Activated CD4-positive, alpha-beta T cell treated with anti-CD3 and anti-CD28 coated beads, Interleukin-2, amount 50 U/mL, for 16 hours (primary cell): ENCODE results near the gene ANKRD13B.

Source experiments
- DNase-seq: peaks from one replicate; pipeline ENCODE4 v3.0.0-alpha.2; 2020

The ANKRD13B gene

GRCh38 chr17:29583324-29584248 lies 9.3 kb upstream of the ANKRD13B start:
- no peak for DNase-seq

DNA sequence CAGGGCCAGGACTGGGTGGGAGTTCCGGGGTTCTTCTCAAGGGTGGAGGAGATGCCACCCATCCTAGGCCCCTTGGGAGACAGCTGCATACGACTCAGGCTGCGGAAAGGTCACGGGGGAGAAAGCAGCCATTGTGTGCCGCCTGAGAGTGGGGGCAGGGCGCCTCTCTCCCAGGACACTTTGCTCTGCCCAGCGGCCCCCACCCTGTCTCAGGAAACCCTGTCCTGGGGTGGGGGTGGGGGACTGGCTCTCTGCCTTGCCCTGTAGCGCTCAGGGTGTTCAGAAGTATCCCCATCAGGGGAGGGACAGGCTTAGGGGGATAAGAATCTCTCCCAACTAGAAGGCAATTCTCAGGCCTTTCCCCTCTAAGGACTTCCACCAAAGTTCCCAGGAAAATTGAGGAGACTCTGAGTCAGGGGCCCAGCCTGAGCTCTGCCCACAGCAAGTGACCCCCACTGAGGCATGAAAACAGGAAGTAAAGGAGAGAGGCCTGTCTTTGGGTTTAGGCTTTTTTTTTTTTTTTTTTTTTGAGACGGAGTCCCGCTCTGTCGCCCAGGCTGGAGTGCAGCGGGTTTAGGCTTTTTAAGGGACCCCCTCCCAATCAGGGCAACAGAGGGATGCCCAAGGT lies 8.4 kb upstream of the ANKRD13B start:
- DNase-seq = no peak

DNA sequence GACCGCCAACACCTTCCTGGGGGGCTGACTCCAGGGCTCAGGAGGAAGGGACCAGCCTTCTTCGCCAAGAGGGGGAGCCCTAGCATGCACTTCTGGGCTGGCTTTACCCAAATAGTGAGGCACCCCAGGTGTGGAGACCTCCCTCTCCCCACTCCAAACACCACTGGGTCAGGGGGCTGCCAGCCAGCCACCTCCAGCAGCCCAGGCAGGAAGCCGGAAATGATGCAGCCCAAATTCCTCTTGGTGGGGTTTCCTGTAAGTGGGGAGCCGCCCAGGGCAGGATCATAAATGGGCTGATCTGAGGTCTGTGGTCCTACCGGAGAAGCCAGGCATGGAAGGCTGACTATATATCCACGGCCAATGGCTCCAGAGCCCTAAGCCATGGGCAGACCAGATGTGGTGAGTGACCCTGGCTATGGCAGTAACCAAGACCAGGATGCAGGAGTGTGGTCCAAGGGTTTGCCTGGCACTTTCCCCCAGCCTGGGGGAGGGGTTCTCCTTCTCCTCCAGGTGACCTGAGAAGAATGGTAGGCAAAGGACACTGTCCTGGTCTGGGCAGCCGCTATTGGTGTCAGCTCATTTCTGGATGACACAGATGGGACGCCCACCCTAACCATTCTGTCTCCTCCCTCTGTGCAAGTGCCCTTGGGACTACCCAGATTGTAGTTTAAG lies 7.7 kb upstream of the ANKRD13B start:
- DNase-seq = peak; percentile 34

DNA sequence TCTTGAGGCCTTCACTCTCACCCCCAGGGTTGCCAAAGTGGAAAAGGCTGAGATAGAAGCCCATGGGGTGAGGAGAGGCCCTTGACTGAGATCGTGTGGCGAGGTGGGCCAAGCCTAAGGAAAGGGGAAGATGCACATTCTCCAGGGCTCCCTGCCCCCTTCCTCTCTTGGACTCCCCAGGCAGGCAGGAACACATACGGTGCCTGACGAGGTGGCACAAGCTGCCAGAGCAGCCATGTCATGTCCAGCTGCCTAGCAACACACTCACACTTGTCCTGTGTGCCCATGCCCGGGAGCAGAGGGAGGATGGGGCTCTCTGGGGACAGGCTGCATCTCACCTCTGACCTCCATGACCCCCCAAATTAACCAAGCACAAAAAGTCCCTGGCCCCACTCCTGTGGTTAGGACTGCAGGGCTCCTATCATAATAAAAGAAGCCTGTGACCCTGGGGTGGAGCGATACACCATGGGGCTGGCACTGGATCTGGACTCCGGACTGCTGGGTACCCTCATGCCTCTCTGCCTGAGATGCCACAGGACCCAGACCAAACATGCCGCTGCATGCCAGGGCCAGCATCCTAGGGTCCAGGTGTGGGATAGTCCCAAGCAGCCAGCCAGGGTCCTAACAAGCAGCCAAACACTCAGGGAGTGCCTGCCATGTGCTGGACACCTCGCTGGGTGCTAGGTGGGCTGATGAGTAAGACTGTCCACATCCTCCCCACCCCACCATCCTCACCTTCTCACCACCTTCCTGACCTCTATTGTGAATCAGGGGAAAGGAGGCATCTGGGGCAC lies 6.1 kb upstream of the ANKRD13B start:
- no peak for DNase-seq

GRCh38 chr17:29587591-29587990 lies 5.3 kb upstream of the ANKRD13B start:
- no peak for DNase-seq

DNA sequence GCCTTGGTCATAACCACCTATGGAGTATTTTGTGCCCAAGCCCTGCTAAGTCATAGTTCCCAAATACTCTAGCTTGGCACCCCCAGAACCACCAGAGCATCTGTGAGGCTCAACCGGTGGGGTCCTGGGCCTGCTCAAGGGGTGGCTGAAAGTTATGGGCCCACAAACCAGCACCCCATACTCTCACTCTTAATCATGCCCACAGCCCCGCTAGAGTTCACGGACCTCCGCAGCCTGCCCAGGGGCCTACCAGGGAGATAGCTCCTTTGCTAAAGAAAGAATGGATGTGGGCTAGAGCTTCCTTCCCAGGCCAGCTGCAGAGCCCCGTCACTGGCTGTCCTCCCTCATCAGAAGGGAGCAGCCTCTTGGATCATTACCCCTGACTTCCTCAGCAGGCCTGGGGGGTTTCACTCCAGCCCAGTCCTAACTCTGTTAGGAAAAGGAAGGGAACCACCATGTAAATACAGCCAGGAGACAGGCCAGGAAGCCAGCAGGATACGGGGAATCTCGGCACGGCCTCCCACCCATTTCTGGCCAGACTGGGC lies 4.8 kb upstream of the ANKRD13B start:
- no peak for DNase-seq

GRCh38 chr17:29588562-29589411 lies 4.1 kb upstream of the ANKRD13B start:
- DNase-seq = peak; percentile 51

DNA sequence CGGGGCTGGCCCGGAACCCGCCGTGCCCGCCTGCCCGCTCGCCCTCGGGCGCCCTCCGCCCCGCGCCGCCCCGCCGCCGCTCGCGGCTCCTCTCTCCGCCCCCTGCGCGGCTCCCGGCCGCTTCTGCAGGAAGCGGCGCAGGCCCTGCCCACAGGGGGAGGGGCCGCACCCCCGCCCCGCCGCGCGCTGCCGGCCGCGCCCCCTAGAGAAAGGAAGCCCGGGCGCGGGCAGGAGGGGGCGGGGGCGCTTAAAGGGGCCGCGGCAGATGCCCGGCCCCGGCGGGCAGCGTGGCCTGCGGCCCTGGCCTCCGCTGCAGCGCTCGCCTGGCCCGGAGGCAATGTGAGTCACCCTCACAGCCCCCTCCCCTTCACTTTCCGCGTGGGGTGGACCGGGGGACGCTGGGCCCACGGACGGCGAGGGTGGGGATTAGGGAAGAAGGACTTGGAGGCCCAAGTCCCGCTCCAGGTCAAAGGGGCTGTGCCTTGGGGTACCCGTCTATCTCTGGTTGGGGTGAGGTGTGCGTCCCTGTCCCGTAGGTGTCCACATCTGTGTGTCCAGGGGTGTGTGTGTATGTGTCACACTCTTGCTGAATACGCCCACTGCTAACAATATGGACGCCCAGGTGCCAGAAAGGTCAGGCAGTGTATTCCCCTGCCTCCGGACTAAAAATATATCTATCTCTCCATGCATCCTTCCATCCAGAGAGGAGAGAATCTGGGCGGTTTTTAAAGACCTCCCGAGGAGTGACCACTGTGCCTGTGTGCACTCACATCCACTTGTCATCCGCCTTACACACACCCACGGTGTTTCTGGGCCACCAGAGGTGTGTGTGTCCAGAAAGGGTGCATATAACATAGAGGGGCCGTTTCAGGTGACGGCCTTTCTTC lies 3.2 kb upstream of the ANKRD13B start, which contains the start of gene GIT1:
TSS of gene GIT1 (minus strand) at position 125 of the 887 bp plus-strand sequence. CDS start 270 bp downstream, outside the sequence.
- DNase-seq = peak; percentile 85

DNA sequence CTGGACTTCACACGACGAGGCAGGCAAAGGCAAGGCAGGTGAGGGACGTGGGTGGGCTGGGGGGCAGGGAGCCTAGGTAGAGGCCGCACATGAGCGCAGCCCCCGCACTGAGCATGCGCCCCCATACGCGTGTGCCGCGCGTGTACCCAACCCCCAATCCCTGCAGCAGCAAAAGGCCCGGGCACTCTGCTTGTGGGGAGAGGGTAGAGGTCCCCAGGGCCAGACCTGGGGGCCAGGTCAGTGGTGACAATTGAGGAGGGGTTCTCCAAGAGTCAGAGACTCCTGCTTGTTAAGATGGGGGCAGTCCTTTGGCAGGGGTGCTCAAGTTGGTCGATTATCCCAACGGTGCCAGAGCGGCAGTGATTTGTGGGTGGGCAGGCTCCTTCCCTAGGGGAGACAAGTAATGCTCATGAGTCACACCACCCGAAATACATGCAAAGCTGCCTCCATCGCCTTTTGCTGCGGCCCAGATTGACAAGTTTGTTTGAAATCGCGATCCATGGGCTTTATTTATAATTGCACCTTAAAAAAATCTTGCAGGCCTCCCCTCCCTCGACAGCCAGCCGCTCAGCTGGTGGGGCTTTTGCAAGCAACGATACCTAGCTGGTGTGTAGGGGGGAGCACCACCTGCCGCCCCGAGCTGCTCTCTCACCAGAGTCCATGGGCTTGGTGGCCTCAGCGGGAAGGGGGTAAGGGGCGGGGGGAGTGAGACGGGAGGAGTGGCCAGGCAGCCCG lies 2.4 kb upstream of the ANKRD13B start:
- DNase-seq = peak; percentile 21

GRCh38 chr17:29591146-29591736 lies 1.7 kb upstream of the ANKRD13B start:
- DNase-seq = peak; percentile 35

DNA sequence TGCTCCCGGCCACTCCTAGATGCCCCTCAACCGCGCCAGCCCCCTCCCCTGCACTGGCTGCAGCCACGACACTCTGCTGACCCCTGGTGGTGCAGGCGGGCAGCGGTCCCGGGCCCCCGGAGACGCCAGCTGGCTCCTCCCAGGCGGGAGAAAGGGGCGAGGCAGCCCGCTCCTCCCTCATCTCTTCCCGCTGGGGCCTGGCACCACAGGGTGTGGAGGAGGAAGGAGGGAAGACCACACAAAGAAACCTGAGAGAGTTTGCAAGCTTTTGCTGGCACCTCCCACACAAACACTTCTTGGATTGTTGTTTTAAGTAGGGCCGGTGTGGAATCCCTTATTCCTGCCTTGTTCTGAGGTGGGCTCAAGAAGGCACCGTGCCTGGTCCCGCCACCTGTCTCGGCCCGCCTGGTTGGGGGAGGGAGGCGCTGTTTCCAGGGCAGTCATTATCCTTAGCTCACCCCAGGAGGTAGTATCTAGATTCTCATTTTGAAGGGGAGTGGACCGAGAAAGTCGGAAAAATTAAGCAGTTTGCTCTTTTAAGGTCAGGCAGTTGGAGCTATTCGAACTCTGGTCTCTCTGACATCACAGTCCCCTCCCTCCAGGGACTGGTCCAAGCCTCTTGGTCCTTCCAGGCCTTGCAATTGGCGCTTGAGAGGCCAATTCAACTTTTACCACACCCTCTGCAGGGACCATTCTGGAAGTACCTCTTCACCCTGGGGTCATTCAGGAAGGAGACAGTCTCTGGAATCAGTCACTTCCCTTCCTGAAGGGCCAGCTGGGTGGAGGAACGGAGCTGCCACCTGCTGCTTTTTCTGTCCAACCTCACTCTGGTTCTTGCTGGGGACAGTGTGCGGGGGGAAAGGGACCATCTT lies 959 bp upstream of the ANKRD13B start:
- peak; percentile 89 for DNase-seq

GRCh38 chr17:29593591-29594518 lies 923 bp downstream of the ANKRD13B start:
- DNase-seq = no peak

DNA sequence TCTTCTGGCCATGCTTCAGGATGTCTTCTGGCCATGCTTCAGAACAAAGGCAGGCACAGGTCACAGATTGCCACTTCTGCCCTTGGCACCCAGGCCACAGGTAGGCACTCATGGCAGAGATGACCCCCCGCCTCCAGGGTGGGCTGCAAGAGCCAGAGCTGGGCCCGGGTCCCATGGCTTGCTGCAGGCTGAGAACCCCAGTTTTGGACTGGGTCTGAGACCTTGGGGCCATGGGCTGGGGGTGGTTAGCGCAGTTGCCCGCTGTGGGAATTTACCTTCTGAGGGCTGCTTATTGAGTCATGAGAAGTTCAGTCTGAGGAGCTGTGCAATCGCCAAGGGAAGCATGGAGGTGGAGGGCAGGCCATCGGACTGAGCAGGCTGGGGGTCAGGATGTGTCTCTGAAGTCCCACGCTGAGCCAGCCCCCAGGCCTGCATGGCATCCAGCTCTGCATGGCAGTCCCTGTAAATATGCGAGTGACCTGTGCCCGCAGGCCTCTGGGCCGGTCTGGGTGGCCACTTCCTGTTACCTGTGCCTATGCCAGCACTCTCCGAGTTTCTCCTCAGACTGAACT lies 1.7 kb downstream of the ANKRD13B start:
- DNase-seq = no peak

- DNase-seq = no peak
Measured at GRCh38 chr17:29595107-29595942, 2.4 kb downstream of the ANKRD13B start.

GRCh38 chr17:29595943-29596774 lies 3.2 kb downstream of the ANKRD13B start:
- DNase-seq = no peak
